Measurements from ENCODE around the gene GLDN. TPM values are rescaled to one million over a fixed set of nuclear protein-coding genes. Genes with fewer than 3 reads are reported as not detected.

Gene GLDN
- total RNA-seq, 1 donor from 2014 or later: 0.12 TPM

GRCh38 chr15:51349156-51349844 lies 7.8 kb downstream of the GLDN start:
- Mint-ChIP-seq H3K4me1 (ENCODE audit: low read depth) (peaks cover 16% of the 10 kb centered on the region), H3K27me3 (peaks cover 44% of the 10 kb centered on the region), H3K4me3 (ENCODE audit: low read depth) (no peak overlapping the region)

GRCh38 chr15:51350723-51351122 lies 9.3 kb downstream of the GLDN start:
- Mint-ChIP-seq H3K9me3 (ENCODE audit: low read depth) (peaks cover 2% of the 10 kb centered on the region), H3K4me3 (ENCODE audit: low read depth) (no peak overlapping the region), H3K27me3 (peaks cover 37% of the 10 kb centered on the region), H3K27ac (no peak overlapping the region), H3K4me1 (ENCODE audit: low read depth) (peaks cover 19% of the 10 kb centered on the region), H3K36me3 (ENCODE audit: insufficient read depth) (no peaks in the 10 kb centered on the region)
- DNase-seq (ENCODE audit: low spot score, unreplicated experiment): no peak
- no peak for TF ChIP-seq CTCF (IDR thresholded peaks at IDR 0.05; ENCODE audit: unreplicated experiment)

More at GRCh38 chr15:51349156-51349844, 7.8 kb downstream of the GLDN start:
- Mint-ChIP-seq H3K9me3 (ENCODE audit: low read depth) (peaks cover 2% of the 10 kb centered on the region), H3K36me3 (ENCODE audit: insufficient read depth) (no peaks in the 10 kb centered on the region), H3K27ac (no peak overlapping the region)
- no peak for DNase-seq (ENCODE audit: low spot score, unreplicated experiment)
- no peak for TF ChIP-seq CTCF (IDR thresholded peaks at IDR 0.05; ENCODE audit: unreplicated experiment)

GRCh38 chr15:51353976-51354375 lies 12.5 kb downstream of the GLDN start:
- no peak for TF ChIP-seq CTCF (IDR thresholded peaks at IDR 0.05; ENCODE audit: unreplicated experiment)
- H3K4me3 Mint-ChIP-seq (ENCODE audit: low read depth): no peak overlapping the region

GRCh38 chr15:51355096-51355495 lies 13.6 kb downstream of the GLDN start:
- H3K9me3 Mint-ChIP-seq (ENCODE audit: low read depth): no peaks in the 10 kb centered on the region
- no peaks in the 10 kb centered on the region for H3K36me3 Mint-ChIP-seq (ENCODE audit: insufficient read depth)
- no peak for DNase-seq (ENCODE audit: low spot score, unreplicated experiment)
- no peak for TF ChIP-seq CTCF (IDR thresholded peaks at IDR 0.05; ENCODE audit: unreplicated experiment)
- H3K27ac Mint-ChIP-seq: no peak overlapping the region
- H3K4me3 Mint-ChIP-seq (ENCODE audit: low read depth): no peak overlapping the region
- peaks cover 40% of the 10 kb centered on the region for H3K27me3 Mint-ChIP-seq
- peaks cover 19% of the 10 kb centered on the region for H3K4me1 Mint-ChIP-seq (ENCODE audit: low read depth)

More at GRCh38 chr15:51353976-51354375, 12.5 kb downstream of the GLDN start:
- no peak overlapping the region for H3K27ac Mint-ChIP-seq
- H3K9me3 Mint-ChIP-seq (ENCODE audit: low read depth): no peaks in the 10 kb centered on the region
- DNase-seq (ENCODE audit: low spot score, unreplicated experiment): no peak
- peaks cover 19% of the 10 kb centered on the region for H3K4me1 Mint-ChIP-seq (ENCODE audit: low read depth)
- peaks cover 42% of the 10 kb centered on the region for H3K27me3 Mint-ChIP-seq
- H3K36me3 Mint-ChIP-seq (ENCODE audit: insufficient read depth): no peaks in the 10 kb centered on the region

GRCh38 chr15:51356147-51356546 lies 14.7 kb downstream of the GLDN start:
- Mint-ChIP-seq H3K27ac (no peak overlapping the region), H3K4me1 (ENCODE audit: low read depth) (peaks cover 19% of the 10 kb centered on the region), H3K27me3 (peaks cover 33% of the 10 kb centered on the region), H3K36me3 (ENCODE audit: insufficient read depth) (no peaks in the 10 kb centered on the region), H3K9me3 (ENCODE audit: low read depth) (no peaks in the 10 kb centered on the region), H3K4me3 (ENCODE audit: low read depth) (no peak overlapping the region)
- no peak for TF ChIP-seq CTCF (IDR thresholded peaks at IDR 0.05; ENCODE audit: unreplicated experiment)
- no peak for DNase-seq (ENCODE audit: low spot score, unreplicated experiment)
